Activated CD8-positive, alpha-beta T cell treated with anti-CD3 and anti-CD28 coated beads for 36 hours (primary cell): ENCODE results near the gene SH3GLB2. TPM values are rescaled to one million over a fixed set of nuclear protein-coding genes. Genes with fewer than 3 reads are reported as not detected.

Experiments used
- ATAC-seq: fragments of 200-7000 bp; cut with Tn5 transposase; one replicate; pipeline ENCODE4 v1.10.0; 2021; ENCODE audit warnings: mild to moderate bottlenecking, moderate library complexity
- CTCF ChIA-PET: fragments of 350-600 bp; sonication (Branson Sonifier 250); formaldehyde crosslinking; loops from one replicate; lab custom pipeline; 2021; ENCODE audit warnings: antibody characterized with exemption; lab: Charles Lee
- POLR2A ChIA-PET: fragments of 350-600 bp; sonication (Branson Sonifier 250); formaldehyde crosslinking; loops from one replicate; lab custom pipeline; 2021; ENCODE audit warnings: antibody characterized with exemption; lab: Charles Lee
- DNase-seq: peaks from one replicate; pipeline ENCODE4 v3.0.0-alpha.2; 2020
- H3K27ac Mint-ChIP-seq: one replicate; pipeline ENCODE4 v1.8.0; 2021; ENCODE audit warnings: mild to moderate bottlenecking, mixed read lengths
- H3K27me3 Mint-ChIP-seq: one replicate; pipeline ENCODE4 v1.8.0; 2021; ENCODE audit warnings: mixed read lengths
- H3K36me3 Mint-ChIP-seq: one replicate; pipeline ENCODE4 v1.8.0; 2021; ENCODE audit warnings: low read depth, mixed read lengths
- H3K4me1 Mint-ChIP-seq: one replicate; pipeline ENCODE4 v1.8.0; 2021; ENCODE audit warnings: low read depth, mixed read lengths
- H3K4me3 Mint-ChIP-seq: one replicate; pipeline ENCODE4 v1.8.0; 2021; ENCODE audit warnings: mild to moderate bottlenecking, moderate library complexity, mixed read lengths
- H3K9me3 Mint-ChIP-seq: one replicate; pipeline ENCODE4 v1.8.0; 2021; ENCODE audit warnings: mixed read lengths
- intact Hi-C: fragments of 100-400 bp; cut with micrococcal nuclease; formaldehyde crosslinking; loops from one replicate; pipeline ENCODE4 v1.10.0; 2022
- total RNA-seq, 2 experiments: library from RNA; stranded (reverse); gene quantifications; one replicate each; pipeline ENCODE4 v1.2.3, GENCODE V29; 2021
- TF ChIP-seq, protein P1 (sequence below): fragments of 200-600 bp; IDR thresholded peaks from one replicate; pipeline ENCODE4 v1.8.0; 2022; ENCODE audit warnings: antibody characterized with exemption, mild to moderate bottlenecking

Gene SH3GLB2
- total RNA-seq, 2 experiments from 2014 or later, result 49.3 to 50.8 TPM

DNA sequence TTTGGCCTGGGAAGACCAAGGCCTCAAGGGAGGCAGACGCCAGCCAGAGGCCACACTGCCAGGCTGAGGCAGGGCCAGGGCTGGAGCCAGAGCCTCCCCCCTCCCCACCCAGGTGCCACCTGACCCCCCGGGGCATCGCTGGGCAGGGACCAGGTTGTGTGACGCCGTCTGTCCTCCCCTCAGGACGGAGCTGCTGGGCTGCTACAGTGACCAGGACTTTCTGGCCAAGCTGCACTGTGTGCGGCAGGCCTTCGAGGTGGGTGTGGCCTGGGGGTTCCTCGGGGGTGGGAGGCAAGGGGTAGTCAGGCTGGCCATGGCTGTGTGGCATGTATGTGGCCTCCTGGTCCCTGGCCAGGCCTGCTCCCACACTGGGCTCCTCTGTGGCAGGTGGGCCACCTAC lies 34.9 kb upstream of the SH3GLB2 start:
- peaks cover 16% of the 10 kb centered on the region for H3K36me3 Mint-ChIP-seq
- H3K4me3 Mint-ChIP-seq, result no peak overlapping the region
- ATAC-seq (no peak), DNase-seq (no peak)
- ChIA-PET CTCF (no interaction called here), POLR2A (no interaction called here)
- H3K27ac Mint-ChIP-seq, result no peak overlapping the region
- intact Hi-C loops, result no loop called here
- H3K27me3 Mint-ChIP-seq, result no peaks in the 10 kb centered on the region
- peaks cover under 1% of the 10 kb centered on the region for H3K4me1 Mint-ChIP-seq
- H3K9me3 Mint-ChIP-seq, result no peaks in the 10 kb centered on the region
- TF ChIP-seq, protein P1, sequence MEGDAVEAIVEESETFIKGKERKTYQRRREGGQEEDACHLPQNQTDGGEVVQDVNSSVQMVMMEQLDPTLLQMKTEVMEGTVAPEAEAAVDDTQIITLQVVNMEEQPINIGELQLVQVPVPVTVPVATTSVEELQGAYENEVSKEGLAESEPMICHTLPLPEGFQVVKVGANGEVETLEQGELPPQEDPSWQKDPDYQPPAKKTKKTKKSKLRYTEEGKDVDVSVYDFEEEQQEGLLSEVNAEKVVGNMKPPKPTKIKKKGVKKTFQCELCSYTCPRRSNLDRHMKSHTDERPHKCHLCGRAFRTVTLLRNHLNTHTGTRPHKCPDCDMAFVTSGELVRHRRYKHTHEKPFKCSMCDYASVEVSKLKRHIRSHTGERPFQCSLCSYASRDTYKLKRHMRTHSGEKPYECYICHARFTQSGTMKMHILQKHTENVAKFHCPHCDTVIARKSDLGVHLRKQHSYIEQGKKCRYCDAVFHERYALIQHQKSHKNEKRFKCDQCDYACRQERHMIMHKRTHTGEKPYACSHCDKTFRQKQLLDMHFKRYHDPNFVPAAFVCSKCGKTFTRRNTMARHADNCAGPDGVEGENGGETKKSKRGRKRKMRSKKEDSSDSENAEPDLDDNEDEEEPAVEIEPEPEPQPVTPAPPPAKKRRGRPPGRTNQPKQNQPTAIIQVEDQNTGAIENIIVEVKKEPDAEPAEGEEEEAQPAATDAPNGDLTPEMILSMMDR, result no peak

DNA sequence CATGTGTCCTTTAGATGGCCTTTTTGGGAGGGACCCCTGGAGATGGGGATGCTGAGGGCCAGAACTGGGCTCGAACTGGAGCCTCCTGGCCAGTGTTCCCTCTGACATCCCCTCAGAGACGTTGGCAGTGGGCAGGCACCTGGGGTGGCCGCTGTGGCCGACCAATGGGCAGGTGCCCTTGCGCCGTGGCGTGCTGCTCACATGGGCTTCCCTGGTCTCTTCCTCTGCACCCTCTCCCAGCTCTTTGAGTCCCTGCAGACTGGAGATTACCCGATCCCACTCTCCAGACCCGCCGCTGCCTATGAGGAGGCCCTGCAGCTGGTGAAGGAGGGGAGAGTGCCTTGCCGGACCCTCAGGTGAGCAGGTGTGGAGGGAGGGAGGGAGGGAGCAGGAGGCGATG lies 32.9 kb upstream of the SH3GLB2 start:
- no peak overlapping the region for H3K4me3 Mint-ChIP-seq
- intact Hi-C loops, result no loop called here
- H3K9me3 Mint-ChIP-seq, result no peaks in the 10 kb centered on the region
- CTCF ChIA-PET, result no interaction called here
- H3K36me3 Mint-ChIP-seq, result peaks cover 16% of the 10 kb centered on the region
- POLR2A ChIA-PET, result no interaction called here
- TF ChIP-seq, protein P1, result no peak
- no peaks in the 10 kb centered on the region for H3K4me1 Mint-ChIP-seq
- H3K27ac Mint-ChIP-seq, result no peak overlapping the region
- H3K27me3 Mint-ChIP-seq, result no peaks in the 10 kb centered on the region
- ATAC-seq, result no peak
- DNase-seq, result no peak

DNA sequence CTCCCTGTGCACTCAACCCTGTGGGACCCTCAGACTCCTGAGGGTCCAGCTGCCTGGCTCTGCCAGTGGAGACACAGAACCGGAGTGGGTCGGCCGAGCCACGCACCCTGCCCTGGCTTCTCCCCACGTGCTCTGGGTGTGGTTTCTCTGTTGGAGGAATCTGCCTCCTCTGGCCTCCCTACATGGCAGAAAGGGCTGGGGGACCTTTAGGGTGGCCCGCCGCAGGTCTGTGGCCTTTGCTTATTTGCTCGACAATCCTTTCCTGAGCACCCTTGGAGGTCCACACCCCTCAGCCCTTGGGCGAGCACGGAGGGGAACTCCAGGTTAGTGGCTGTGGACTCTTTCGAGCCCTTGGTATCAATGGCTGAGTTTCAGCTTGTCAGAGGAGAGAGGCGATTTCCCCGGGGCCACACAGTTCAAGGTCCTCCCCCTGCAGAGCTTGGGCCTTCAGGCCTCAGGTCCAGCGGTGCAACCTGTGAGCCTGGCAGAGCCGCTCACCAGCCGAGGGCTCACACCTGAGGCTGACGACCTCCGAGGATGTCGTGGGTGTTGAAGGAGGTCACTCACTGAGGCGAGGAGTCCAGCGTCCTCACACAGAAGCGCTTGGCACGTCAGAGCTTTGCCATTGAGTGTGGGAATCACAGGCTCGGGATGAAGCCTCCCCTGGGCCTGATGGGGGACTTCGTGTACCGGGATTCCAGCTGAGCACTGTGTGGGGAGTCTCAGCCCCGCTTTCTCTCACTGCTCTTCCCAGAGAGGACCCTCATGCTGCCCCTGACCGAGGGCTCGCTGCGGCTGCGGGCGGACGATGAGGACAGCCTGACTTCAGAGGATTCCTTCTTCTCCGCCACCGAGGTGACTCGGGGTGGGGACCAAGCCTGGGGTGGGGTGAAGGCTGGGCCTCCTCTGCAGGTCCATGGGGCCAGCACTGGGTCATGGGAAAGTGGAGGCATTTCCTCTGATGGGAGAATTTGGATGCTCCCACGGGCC lies 32.0 kb upstream of the SH3GLB2 start:
- Mint-ChIP-seq H3K27me3 (no peaks in the 10 kb centered on the region), H3K27ac (no peak overlapping the region), H3K4me1 (no peaks in the 10 kb centered on the region), H3K4me3 (no peak overlapping the region), H3K36me3 (peaks cover 11% of the 10 kb centered on the region), H3K9me3 (no peaks in the 10 kb centered on the region)
- DNase-seq (no peak), ATAC-seq (no peak)
- TF ChIP-seq, protein P1, result no peak
- intact Hi-C loops, result no loop called here
- POLR2A ChIA-PET, result no interaction called here
- CTCF ChIA-PET, result no interaction called here

DNA sequence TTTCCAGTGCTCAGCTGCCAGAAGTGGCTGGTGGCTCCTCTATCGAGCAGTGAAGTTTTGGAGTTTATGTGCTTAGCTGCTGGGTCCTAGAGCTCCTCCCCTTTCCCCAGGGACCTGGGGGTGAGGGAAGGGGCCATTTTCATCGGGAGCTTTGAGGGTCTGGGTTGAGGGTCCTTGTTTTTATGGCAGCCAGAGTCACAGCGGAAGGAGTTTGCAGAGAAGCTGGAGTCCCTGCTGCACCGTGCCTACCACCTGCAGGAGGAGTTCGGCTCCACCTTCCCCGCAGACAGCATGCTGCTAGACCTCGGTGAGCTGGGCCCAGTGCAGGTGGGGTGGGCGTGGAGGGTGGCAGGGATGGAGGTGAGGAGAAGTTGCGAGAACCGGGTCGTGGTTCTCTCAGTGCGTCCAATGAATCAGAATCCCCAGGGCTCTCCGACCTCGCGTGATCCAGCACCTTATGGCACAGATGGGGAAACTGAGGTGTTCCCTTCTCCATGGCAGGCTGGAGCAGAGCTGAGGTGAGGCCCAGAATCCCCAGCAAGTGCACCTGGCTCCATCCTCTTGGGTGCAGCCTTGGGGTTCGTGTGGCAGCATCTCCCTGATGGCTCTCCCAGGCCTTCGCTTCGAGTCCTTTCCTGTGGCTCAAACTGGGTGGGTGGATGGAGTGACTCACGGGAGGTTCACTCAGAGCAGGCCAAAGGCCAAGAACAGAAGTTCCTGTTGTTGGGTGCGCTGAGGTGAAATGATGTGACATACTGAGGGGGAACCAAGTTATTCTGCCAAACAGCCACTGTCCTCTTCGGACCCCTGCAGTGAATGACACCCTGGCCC lies 31.0 kb upstream of the SH3GLB2 start:
- H3K27ac Mint-ChIP-seq, result no peak overlapping the region
- POLR2A ChIA-PET, result no interaction called here
- no peak for DNase-seq
- H3K4me1 Mint-ChIP-seq, result no peaks in the 10 kb centered on the region
- CTCF ChIA-PET, result no interaction called here
- peaks cover 12% of the 10 kb centered on the region for H3K36me3 Mint-ChIP-seq
- H3K27me3 Mint-ChIP-seq, result no peaks in the 10 kb centered on the region
- TF ChIP-seq, protein P1, result no peak
- H3K9me3 Mint-ChIP-seq, result no peaks in the 10 kb centered on the region
- intact Hi-C loops, result no loop called here
- H3K4me3 Mint-ChIP-seq, result no peak overlapping the region
- ATAC-seq, result no peak
